Measurements from ENCODE around the gene NWD2.

DNA sequence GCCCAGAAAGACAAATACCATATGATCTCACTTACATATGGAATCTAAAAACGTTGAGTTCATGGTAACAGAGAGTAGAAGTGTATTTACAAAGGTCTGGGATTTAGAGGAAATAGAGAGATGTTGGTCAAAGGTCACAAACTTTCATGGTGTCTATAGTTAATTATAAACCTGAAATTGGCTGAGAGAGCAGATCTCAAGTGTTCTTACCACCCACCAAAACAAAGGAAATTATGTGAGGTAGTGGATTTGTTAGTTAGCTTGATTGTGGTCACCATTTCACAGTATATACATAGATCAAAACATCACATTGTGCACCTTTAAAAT is 186.8 kb downstream of the NWD2 start:
- TF ChIP-seq, protein P1, sequence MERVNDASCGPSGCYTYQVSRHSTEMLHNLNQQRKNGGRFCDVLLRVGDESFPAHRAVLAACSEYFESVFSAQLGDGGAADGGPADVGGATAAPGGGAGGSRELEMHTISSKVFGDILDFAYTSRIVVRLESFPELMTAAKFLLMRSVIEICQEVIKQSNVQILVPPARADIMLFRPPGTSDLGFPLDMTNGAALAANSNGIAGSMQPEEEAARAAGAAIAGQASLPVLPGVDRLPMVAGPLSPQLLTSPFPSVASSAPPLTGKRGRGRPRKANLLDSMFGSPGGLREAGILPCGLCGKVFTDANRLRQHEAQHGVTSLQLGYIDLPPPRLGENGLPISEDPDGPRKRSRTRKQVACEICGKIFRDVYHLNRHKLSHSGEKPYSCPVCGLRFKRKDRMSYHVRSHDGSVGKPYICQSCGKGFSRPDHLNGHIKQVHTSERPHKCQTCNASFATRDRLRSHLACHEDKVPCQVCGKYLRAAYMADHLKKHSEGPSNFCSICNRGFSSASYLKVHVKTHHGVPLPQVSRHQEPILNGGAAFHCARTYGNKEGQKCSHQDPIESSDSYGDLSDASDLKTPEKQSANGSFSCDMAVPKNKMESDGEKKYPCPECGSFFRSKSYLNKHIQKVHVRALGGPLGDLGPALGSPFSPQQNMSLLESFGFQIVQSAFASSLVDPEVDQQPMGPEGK (CRISPR knock-in tag; IDR thresholded peaks at IDR 0.05; ENCODE audit: borderline replicate concordance): no peak
- TF ChIP-seq, protein P2, sequence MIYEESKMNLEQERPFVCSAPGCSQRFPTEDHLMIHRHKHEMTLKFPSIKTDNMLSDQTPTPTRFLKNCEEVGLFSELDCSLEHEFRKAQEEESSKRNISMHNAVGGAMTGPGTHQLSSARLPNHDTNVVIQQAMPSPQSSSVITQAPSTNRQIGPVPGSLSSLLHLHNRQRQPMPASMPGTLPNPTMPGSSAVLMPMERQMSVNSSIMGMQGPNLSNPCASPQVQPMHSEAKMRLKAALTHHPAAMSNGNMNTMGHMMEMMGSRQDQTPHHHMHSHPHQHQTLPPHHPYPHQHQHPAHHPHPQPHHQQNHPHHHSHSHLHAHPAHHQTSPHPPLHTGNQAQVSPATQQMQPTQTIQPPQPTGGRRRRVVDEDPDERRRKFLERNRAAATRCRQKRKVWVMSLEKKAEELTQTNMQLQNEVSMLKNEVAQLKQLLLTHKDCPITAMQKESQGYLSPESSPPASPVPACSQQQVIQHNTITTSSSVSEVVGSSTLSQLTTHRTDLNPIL (CRISPR knock-in tag; IDR thresholded peaks at IDR 0.05; ENCODE audit: low read depth): no peak
- TF ChIP-seq ZNF70 (CRISPR knock-in tag; IDR thresholded peaks at IDR 0.05) (no peak), GLIS3 (CRISPR knock-in tag; IDR thresholded peaks at IDR 0.05) (no peak), ZFP30 (CRISPR knock-in tag; IDR thresholded peaks at IDR 0.05) (no peak), RARB (CRISPR knock-in tag; IDR thresholded peaks at IDR 0.05) (no peak), ARNTL (CRISPR knock-in tag; IDR thresholded peaks at IDR 0.05; ENCODE audit: borderline replicate concordance, low read depth) (no peak), TOX (CRISPR knock-in tag; IDR thresholded peaks at IDR 0.05; ENCODE audit: borderline replicate concordance) (no peak), TCF4 (CRISPR knock-in tag; IDR thresholded peaks at IDR 0.05; ENCODE audit: borderline replicate concordance) (no peak), ESRRG (CRISPR knock-in tag; IDR thresholded peaks at IDR 0.05) (no peak), SNAI2 (CRISPR knock-in tag; IDR thresholded peaks at IDR 0.05) (no peak), OSR1 (CRISPR knock-in tag; IDR thresholded peaks at IDR 0.05) (no peak), ZFP3 (CRISPR knock-in tag; IDR thresholded peaks at IDR 0.05) (no peak)

Data from SK-N-SH treated with all-trans-retinoic acid at 6 μM for 48 hours (cell line).